HG03378 (cell line): ENCODE measurements around the gene ADGRD2.

Experiments used
- ATAC-seq: cut with Tn5 transposase; IDR thresholded peaks from one replicate; pipeline ENCODE4 v1.9.1; 2021; ENCODE audit warnings: mild to moderate bottlenecking, moderate library complexity; ENCODE audit not compliant: unreplicated experiment

The ADGRD2 gene

GRCh38 chr9:124477648-124478285 lies 27.5 kb downstream of the ADGRD2 start:
- no peak for ATAC-seq

- no peak for ATAC-seq
Measured at GRCh38 chr9:124478354-124478753, 28.1 kb downstream of the ADGRD2 start.

GRCh38 chr9:124479371-124479770 lies 29.1 kb downstream of the ADGRD2 start:
- ATAC-seq = no peak

GRCh38 chr9:124479947-124480620 lies 29.8 kb downstream of the ADGRD2 start:
- no peak for ATAC-seq

GRCh38 chr9:124480621-124480981 lies 30.4 kb downstream of the ADGRD2 start:
- no peak for ATAC-seq

GRCh38 chr9:124481115-124481514 lies 30.9 kb downstream of the ADGRD2 start:
- ATAC-seq = no peak

- no peak for ATAC-seq
Measured at GRCh38 chr9:124482431-124483031, 32.3 kb downstream of the ADGRD2 start.

GRCh38 chr9:124483481-124483880 lies 33.2 kb downstream of the ADGRD2 start:
- ATAC-seq = no peak

- ATAC-seq = no peak
Measured at GRCh38 chr9:124485201-124485600, 35.0 kb downstream of the ADGRD2 start.

- no peak for ATAC-seq
Measured at GRCh38 chr9:124485936-124486335, 35.7 kb downstream of the ADGRD2 start.

- no peak for ATAC-seq
Measured at GRCh38 chr9:124486778-124487259, 36.6 kb downstream of the ADGRD2 start.

GRCh38 chr9:124487260-124488182 lies 37.3 kb downstream of the ADGRD2 start:
- no peak for ATAC-seq

- no peak for ATAC-seq
Measured at GRCh38 chr9:124488641-124489210, 38.5 kb downstream of the ADGRD2 start.

- ATAC-seq = no peak
Measured at GRCh38 chr9:124489222-124489621, 39.0 kb downstream of the ADGRD2 start.

- ATAC-seq = no peak
Measured at GRCh38 chr9:124490004-124490403, 39.8 kb downstream of the ADGRD2 start.

GRCh38 chr9:124491049-124491975 lies 41.1 kb downstream of the ADGRD2 start:
- no peak for ATAC-seq

- ATAC-seq = no peak
Measured at GRCh38 chr9:124492818-124493217, 42.6 kb downstream of the ADGRD2 start.

- no peak for ATAC-seq
Measured at GRCh38 chr9:124493218-124493617, 43.0 kb downstream of the ADGRD2 start.

GRCh38 chr9:124493794-124494479 lies 43.7 kb downstream of the ADGRD2 start:
- no peak for ATAC-seq
